ENCODE measurements around the gene HTR3B. TPM values are rescaled to one million over a fixed set of nuclear protein-coding genes. Genes with fewer than 3 reads are reported as not detected.

Gene HTR3B, protein sequence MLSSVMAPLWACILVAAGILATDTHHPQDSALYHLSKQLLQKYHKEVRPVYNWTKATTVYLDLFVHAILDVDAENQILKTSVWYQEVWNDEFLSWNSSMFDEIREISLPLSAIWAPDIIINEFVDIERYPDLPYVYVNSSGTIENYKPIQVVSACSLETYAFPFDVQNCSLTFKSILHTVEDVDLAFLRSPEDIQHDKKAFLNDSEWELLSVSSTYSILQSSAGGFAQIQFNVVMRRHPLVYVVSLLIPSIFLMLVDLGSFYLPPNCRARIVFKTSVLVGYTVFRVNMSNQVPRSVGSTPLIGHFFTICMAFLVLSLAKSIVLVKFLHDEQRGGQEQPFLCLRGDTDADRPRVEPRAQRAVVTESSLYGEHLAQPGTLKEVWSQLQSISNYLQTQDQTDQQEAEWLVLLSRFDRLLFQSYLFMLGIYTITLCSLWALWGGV
- not detected for total RNA-seq

DNA sequence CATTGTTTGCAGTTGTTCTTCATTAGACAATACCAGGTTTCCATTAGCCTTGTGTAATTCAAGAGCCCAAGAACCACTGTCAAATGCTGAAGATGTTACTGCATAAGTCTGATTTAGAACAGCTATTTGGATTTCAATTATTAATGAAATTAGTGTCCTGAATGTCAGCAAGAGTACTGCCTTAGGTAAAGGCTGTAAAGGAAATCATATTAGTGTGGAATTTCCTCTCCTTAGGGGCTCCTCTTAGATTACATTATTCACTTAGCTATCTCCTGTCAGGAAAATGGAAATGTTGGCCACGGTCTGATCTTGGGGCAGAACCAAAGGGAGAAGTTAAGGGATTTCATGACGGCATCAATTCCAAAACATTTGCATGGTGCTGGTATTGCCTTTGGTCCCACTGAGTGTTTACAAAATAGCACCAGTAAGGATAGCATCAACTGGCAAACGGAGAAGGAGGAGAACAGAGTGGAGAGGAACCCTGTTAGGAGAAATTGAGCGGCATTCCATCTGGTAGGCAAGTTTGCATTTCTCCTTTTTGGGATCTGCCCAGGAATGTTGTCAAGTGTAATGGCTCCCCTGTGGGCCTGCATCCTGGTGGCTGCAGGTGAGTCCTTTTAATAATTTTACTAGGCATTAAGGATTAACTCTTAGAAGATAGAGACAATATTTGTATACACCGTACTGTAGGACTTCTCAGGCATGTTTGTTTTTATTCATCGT lies at the start of gene HTR3B:
TSS of gene HTR3B (plus strand) at position 418 of the 723 bp plus-strand sequence. CDS start at position 556, 138 bp downstream.
- intact Hi-C loops (cut with DNase I, micrococcal nuclease): no loop called here
- ChIA-PET POLR2A (no interaction called here), CTCF (interaction anchor here (3.2 kb wide), 1 partner anchor 8 kb away, joined by 11 read pairs; no protein-coding TSS in a partner anchor)
- Mint-ChIP-seq H3K4me3 (no peak within 1 kb of the TSS), H3K9me3 (ENCODE audit: low read depth) (no peaks in the 10 kb centered on the region), H3K27me3 (peaks cover 5% of the 10 kb centered on the region), H3K36me3 (ENCODE audit: low read depth) (no peaks in the 10 kb centered on the region), H3K4me1 (no peaks in the 10 kb centered on the region), H3K27ac (no peak within 1 kb of the TSS)
- no peak for ATAC-seq
- DNase-seq: no peak

DNA sequence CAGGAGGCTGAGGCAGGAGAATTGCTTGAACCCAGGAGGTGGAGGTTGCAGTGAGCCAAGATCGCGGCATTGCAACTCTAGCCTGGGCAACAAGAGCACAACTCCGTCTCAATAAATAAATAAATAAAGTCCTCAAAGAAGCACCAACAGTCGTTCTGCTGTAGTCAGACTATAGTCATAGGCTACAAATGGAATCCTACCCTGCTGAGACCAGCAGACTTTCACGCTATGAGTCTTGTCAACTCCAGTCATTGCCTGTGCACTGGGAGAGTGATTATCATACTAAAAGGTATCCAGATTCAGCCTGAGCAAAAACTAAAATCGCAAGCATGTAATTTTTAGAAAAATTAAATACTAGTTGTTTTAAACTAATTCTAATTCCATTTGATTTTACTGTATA lies 48.8 kb upstream of the HTR3B start:
- Mint-ChIP-seq H3K27ac (no peak overlapping the region), H3K4me1 (peaks cover 9% of the 10 kb centered on the region), H3K4me3 (no peak overlapping the region), H3K27me3 (no peaks in the 10 kb centered on the region), H3K9me3 (ENCODE audit: low read depth) (no peaks in the 10 kb centered on the region), H3K36me3 (ENCODE audit: low read depth) (peaks cover 11% of the 10 kb centered on the region)
- POLR2A ChIA-PET: no interaction called here
- intact Hi-C loops (cut with DNase I, micrococcal nuclease): no loop called here
- CTCF ChIA-PET: no interaction called here
- ATAC-seq: no peak
- DNase-seq: no peak

DNA sequence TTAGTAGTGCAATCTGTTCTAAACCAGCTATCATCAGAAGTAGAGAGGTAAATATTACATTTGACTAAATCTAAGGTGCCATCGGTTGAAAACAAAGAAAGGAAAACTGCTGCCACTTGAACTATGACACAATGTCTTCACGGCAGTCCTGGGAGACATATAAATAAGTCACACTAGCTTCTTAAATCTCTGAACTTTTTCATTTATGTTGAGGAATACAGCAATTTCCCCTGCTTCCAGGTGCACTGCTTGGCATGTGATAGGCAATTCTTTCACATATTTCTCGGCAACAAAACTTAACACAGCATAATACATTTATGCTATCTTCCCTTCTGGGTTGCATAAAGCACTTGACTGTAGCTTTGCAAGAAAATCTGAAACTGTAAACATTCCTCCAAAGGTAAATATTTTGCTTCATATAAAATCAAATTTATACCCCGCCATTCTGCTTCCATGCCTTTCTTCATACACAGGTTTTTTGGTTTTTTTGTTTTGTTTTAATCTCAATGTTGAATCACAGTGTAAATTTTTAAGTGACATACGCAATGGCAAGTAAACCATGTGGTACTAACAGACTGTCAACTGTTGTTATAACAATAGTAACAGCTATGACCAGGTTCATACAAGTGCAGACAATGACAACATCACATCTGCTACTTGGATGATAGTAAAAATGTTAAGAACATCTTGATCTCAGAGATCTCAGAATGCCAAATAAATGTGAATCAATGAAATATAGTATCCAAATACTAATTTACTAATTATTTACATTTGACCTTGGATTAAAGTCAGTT lies 47.4 kb upstream of the HTR3B start:
- Mint-ChIP-seq H3K4me3 (no peak overlapping the region), H3K4me1 (peaks cover 11% of the 10 kb centered on the region), H3K36me3 (ENCODE audit: low read depth) (peaks cover 4% of the 10 kb centered on the region), H3K27me3 (no peaks in the 10 kb centered on the region), H3K9me3 (ENCODE audit: low read depth) (no peaks in the 10 kb centered on the region), H3K27ac (no peak overlapping the region)
- POLR2A ChIA-PET: interaction anchor here (0.5 kb wide), 1 partner anchor 377 kb away, joined by 3 read pairs; no protein-coding TSS in a partner anchor
- CTCF ChIA-PET: interaction anchor here (0.6 kb wide), 2 partner anchors 134 to 138 kb away, joined by 3 read pairs; no protein-coding TSS in a partner anchor
- DNase-seq (no peak), ATAC-seq (no peak)
- intact Hi-C loops (cut with DNase I, micrococcal nuclease): no loop called here

DNA sequence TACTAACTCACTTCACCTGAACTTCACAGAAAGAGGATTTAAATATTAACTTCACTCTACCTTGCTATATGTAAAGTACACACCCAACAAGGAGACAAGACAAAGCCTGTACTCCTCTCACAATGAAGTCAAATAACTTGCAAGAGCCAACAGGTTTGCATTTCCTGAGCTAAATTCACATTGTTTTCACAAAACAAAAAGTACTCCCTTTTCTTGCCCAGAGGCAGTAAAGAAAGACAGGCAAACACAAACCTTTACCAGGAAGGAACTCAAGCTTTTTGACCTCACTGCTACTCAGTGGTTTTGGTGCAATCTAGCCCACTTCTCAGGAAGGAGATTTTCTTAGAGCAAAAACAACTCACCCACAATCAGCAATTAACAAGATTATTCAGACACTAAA lies 44.9 kb upstream of the HTR3B start:
- intact Hi-C loops (cut with DNase I, micrococcal nuclease): no loop called here
- POLR2A ChIA-PET: no interaction called here
- DNase-seq: no peak
- peaks cover 17% of the 10 kb centered on the region for H3K4me1 Mint-ChIP-seq
- no peaks in the 10 kb centered on the region for H3K9me3 Mint-ChIP-seq (ENCODE audit: low read depth)
- H3K4me3 Mint-ChIP-seq: no peak overlapping the region
- ATAC-seq: no peak
- H3K27me3 Mint-ChIP-seq: no peaks in the 10 kb centered on the region
- CTCF ChIA-PET: no interaction called here
- no peak overlapping the region for H3K27ac Mint-ChIP-seq
- peaks cover 4% of the 10 kb centered on the region for H3K36me3 Mint-ChIP-seq (ENCODE audit: low read depth)

DNA sequence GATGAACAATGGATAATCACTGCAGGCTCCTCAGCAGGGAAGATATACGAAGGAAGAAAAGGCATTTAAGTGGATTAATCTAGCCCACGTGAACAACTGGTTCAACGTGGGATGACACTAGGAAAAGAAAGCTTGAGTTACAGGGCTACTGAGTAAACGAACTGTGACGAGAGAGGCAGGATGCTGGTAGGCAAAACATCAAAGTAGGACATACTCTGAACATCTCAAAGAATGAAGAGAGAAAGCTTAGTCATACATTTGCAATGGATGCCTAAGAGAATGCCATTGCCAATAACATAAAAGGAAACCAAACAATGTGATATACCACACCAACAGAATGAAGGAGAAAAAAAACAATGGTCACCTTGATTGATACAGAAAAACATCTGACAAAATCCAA lies 42.2 kb upstream of the HTR3B start:
- H3K4me1 Mint-ChIP-seq: peaks cover 17% of the 10 kb centered on the region
- CTCF ChIA-PET: interaction anchor here (1.5 kb wide), 1 partner anchor 9 kb away, joined by 4 read pairs; no protein-coding TSS in a partner anchor
- ATAC-seq (peak; percentile 90), DNase-seq (no peak)
- POLR2A ChIA-PET: interaction anchor here (0.6 kb wide), 1 partner anchor 82 kb away, joined by 3 read pairs; no protein-coding TSS in a partner anchor
- peaks cover 12% of the 10 kb centered on the region for H3K36me3 Mint-ChIP-seq (ENCODE audit: low read depth)
- no peaks in the 10 kb centered on the region for H3K9me3 Mint-ChIP-seq (ENCODE audit: low read depth)
- H3K27me3 Mint-ChIP-seq: no peaks in the 10 kb centered on the region
- H3K4me3 Mint-ChIP-seq: no peak overlapping the region
- H3K27ac Mint-ChIP-seq: peak overlapping the region; percentile 16
- intact Hi-C loops (cut with DNase I, micrococcal nuclease): no loop called here

DNA sequence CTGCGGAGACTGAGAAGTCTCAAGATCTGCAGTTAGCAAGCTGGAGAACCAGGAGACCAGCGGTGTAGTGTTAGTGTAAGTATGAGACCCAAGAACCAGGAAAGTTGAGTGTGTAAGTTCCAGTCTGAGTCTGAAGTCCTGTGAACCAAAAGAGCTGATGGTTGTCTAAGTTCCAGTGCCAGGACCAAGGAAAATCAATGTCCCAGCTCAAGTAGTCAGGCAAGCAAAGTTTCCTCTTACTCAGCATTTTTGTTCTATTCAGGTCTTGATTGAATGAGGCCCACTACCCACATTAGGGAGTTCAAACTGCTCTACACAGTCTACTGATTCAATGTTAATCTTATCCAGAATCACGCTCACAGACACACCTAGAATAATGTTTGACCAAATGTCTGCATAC lies 40.2 kb upstream of the HTR3B start:
- intact Hi-C loops (cut with DNase I, micrococcal nuclease): no loop called here
- no peak for DNase-seq
- H3K27ac Mint-ChIP-seq: no peak overlapping the region
- ATAC-seq: no peak
- H3K4me3 Mint-ChIP-seq: no peak overlapping the region
- H3K9me3 Mint-ChIP-seq (ENCODE audit: low read depth): no peaks in the 10 kb centered on the region
- POLR2A ChIA-PET: no interaction called here
- H3K27me3 Mint-ChIP-seq: no peaks in the 10 kb centered on the region
- H3K4me1 Mint-ChIP-seq: peaks cover 20% of the 10 kb centered on the region
- CTCF ChIA-PET: no interaction called here
- H3K36me3 Mint-ChIP-seq (ENCODE audit: low read depth): peaks cover 13% of the 10 kb centered on the region

DNA sequence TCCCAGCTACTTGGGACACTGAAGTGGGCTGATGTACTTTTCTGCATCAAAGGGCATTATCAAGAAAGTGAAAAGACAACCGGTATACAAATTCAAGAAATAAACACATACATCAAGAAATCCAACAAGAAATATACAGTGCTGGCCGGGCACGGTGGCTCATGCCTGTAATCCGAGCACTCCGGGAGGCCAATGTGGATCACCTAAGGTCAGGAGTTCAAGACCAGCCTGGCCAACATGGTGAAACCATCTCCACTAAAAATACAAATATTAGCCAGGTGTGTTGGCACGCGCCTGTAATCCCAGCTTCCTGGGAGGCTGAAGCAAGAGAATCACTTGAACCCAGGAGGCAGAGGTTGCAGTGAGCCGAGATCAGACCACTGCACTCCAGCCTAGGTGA lies 38.7 kb upstream of the HTR3B start:
- H3K9me3 Mint-ChIP-seq (ENCODE audit: low read depth): no peaks in the 10 kb centered on the region
- CTCF ChIA-PET: interaction anchor here (0.6 kb wide), 1 partner anchor 462 kb away, joined by 3 read pairs; no protein-coding TSS in a partner anchor
- no peak overlapping the region for H3K27ac Mint-ChIP-seq
- peaks cover 13% of the 10 kb centered on the region for H3K36me3 Mint-ChIP-seq (ENCODE audit: low read depth)
- no peak for DNase-seq
- POLR2A ChIA-PET: no interaction called here
- intact Hi-C loops (cut with DNase I, micrococcal nuclease): no loop called here
- no peak for ATAC-seq
- H3K4me1 Mint-ChIP-seq: peaks cover 14% of the 10 kb centered on the region
- H3K27me3 Mint-ChIP-seq: no peaks in the 10 kb centered on the region
- no peak overlapping the region for H3K4me3 Mint-ChIP-seq

DNA sequence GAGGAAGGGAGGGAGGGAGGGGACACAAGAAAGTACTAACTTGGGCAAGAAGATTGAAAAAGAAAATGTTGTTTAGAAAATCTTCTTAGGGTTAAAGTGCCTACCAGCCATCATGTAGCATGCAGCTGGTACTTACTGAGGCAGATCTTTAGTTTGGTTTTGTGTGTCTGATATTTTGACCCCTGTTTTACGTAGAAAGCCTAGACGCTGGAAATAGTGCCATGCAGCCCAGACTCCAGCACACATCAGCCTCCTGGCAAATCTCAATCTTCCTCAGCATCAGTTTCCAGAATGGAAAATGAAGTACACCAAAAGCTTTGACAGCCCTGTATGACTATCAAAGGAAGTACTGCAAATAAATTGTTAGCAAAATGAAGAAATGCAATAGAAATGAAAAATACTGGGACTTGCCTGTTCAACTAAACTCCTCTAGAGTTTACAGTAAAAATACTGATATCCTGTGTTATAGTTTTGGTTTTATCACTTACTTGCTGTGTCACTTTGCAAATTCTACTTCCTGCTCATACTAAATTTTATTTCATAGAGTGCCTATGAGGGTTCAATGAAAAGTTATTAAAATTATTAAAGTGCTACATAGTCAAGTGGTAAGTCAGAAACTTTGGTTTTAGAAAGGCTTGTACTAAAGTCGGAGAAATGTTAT lies 36.6 kb upstream of the HTR3B start:
- H3K4me3 Mint-ChIP-seq: no peak overlapping the region
- ChIA-PET CTCF (interaction anchor here (0.6 kb wide), 1 partner anchor 289 kb away, joined by 3 read pairs; no protein-coding TSS in a partner anchor), POLR2A (no interaction called here)
- no peaks in the 10 kb centered on the region for H3K27me3 Mint-ChIP-seq
- H3K27ac Mint-ChIP-seq: no peak overlapping the region
- H3K4me1 Mint-ChIP-seq: peaks cover 15% of the 10 kb centered on the region
- H3K9me3 Mint-ChIP-seq (ENCODE audit: low read depth): no peaks in the 10 kb centered on the region
- no peak for ATAC-seq
- DNase-seq: no peak
- intact Hi-C loops (cut with DNase I, micrococcal nuclease): no loop called here
- peaks cover 10% of the 10 kb centered on the region for H3K36me3 Mint-ChIP-seq (ENCODE audit: low read depth)

DNA sequence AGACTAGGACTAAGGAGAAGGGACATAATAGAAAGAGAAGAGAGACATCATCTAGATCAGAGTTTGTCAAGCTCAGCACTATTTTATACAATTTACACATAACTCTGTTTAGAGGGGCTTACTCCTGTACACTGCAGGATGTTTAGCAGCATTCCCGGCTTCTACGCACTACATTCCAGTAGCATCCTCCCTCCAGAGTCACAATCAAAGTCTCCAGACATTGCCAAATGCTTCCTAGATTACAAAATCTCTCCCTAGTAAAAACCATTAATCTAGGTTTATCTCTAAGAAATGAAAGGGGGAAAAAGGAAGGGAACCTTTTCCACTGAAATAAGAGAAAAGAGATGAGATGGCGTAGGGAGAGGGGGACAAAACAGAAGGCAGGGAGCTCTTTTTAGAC lies 33.3 kb upstream of the HTR3B start:
- Mint-ChIP-seq H3K27ac (no peak overlapping the region), H3K9me3 (ENCODE audit: low read depth) (no peaks in the 10 kb centered on the region), H3K36me3 (ENCODE audit: low read depth) (peaks cover 12% of the 10 kb centered on the region), H3K4me3 (no peak overlapping the region), H3K27me3 (no peaks in the 10 kb centered on the region), H3K4me1 (peaks cover 34% of the 10 kb centered on the region)
- DNase-seq (no peak), ATAC-seq (no peak)
- POLR2A ChIA-PET: no interaction called here
- intact Hi-C loops (cut with DNase I, micrococcal nuclease): loop anchor here (10.0 kb wide), 4 partner anchors 533 to 1633 kb away; partner anchors contain the start of genes C11orf71 (in 1 of the 2), CADM1 (in 1 of the 2), RBM7 (in 1 of the 2) and TTC12 (in 1 of the 2)
- CTCF ChIA-PET: interaction anchor here (1.2 to 1.6 kb wide), 2 partner anchors 9 to 75 kb away, joined by 3 to 4 read pairs; no protein-coding TSS in a partner anchor

DNA sequence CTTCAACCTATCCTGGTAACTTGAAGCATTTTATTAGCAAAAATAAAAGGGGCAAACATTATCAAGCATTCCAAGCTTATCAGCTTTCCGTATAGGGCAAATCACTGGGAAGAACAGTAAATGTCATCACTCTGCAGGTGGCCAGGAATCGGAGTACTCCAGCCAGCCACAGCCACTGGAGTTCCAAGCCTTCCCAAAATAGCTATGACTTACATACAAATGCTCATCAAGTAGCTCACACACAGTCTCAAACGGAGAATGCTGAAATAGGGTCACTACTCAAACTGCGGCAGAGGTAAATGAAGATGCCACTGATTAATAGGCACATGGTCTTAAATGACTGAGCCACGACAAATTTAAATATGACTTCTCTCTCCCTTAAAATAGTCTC lies 31.4 kb upstream of the HTR3B start:
- Mint-ChIP-seq H3K4me1 (peaks cover 45% of the 10 kb centered on the region), H3K27me3 (no peaks in the 10 kb centered on the region), H3K9me3 (ENCODE audit: low read depth) (no peaks in the 10 kb centered on the region), H3K4me3 (peak overlapping the region; percentile 22), H3K36me3 (ENCODE audit: low read depth) (peaks cover 4% of the 10 kb centered on the region), H3K27ac (peak overlapping the region; percentile 33)
- no peak for ATAC-seq
- intact Hi-C loops (cut with DNase I, micrococcal nuclease): loop anchor here (10.0 kb wide), 4 partner anchors 532 to 1632 kb away; partner anchors contain the start of genes C11orf71 (in 1 of the 2), CADM1 (in 1 of the 2), RBM7 (in 1 of the 2) and TTC12 (in 1 of the 2)
- no peak for DNase-seq
- CTCF ChIA-PET: no interaction called here
- POLR2A ChIA-PET: no interaction called here

Measured in activated CD4-positive, alpha-beta T cell treated with anti-CD3 and anti-CD28 coated beads for 36 hours (primary cell).